ENCODE data around the gene GSTP1. TPM values are rescaled to one million over a fixed set of nuclear protein-coding genes. Genes with fewer than 3 reads are reported as not detected.
"Not testable (repeated sequence)": the region's sequence is repeated elsewhere in the genome, so short reads cannot be mapped to it uniquely, and the experiment has no call there.

The GSTP1 gene
- total and polyA plus RNA-seq, 2 donors (not counting 1 experiment from before 2014, with no cell fraction given), result 360 to 642 TPM

- no peaks in the 10 kb centered on the region for H3K27me3 ChIP-seq (ENCODE audit: control insufficient read depth, insufficient read depth, low read length)
- no peaks in the 10 kb centered on the region for H3K4me1 ChIP-seq (ENCODE audit: control insufficient read depth, extremely low read depth, insufficient read depth, low read length)
- H3K9me3 ChIP-seq (ENCODE audit: control insufficient read depth, insufficient read depth, low read depth, low read length), result no peaks in the 10 kb centered on the region
- no peak overlapping the region for H3K27ac ChIP-seq (ENCODE audit: insufficient read depth, low read length)
- H3K79me2 ChIP-seq (ENCODE audit: control insufficient read depth, insufficient read depth, low read length), result no peaks in the 10 kb centered on the region
- no peak overlapping the region for H3K4me3 ChIP-seq (replicated peaks in 1 of 4; ENCODE audit: control extremely low read depth in 1 of 4, insufficient read depth in 1 of 4, low read depth in 3 of 4, low read length in 4 of 4)
- no peak overlapping the region for H2AFZ ChIP-seq (ENCODE audit: low read length)
- H3K9ac ChIP-seq (ENCODE audit: insufficient read depth, low read length), result no peak overlapping the region
- H3K36me3 ChIP-seq (ENCODE audit: control insufficient read depth, insufficient read depth, low read length), result no peaks in the 10 kb centered on the region
- no peak for TF ChIP-seq EZH2 (IDR thresholded peaks at IDR 0.05; ENCODE audit: low read length, missing control alignments)
- TF ChIP-seq CTCF (conservative IDR thresholded peaks at IDR 0.05 in 1 of 2, IDR thresholded peaks at IDR 0.05 in 1 of 2; ENCODE audit: low read depth in 1 of 2, low read length in 2 of 2), result no peak
- no peak for DNase-seq (ENCODE audit: low read depth in 2 of 2)
- no peak overlapping the region for H3K4me2 ChIP-seq (ENCODE audit: extremely low read depth, insufficient read depth, low read length)
- H4K20me1 ChIP-seq (ENCODE audit: control insufficient read depth, extremely low read depth, insufficient read depth, low read length), result no peaks in the 10 kb centered on the region
Measured at GRCh38 chr11:67599149-67599548, 15.5 kb downstream of the GSTP1 start.

- no peak for DNase-seq (ENCODE audit: low read depth in 2 of 2)
- Histone ChIP-seq H3K4me2 (ENCODE audit: extremely low read depth, insufficient read depth, low read length) (no peak overlapping the region), H4K20me1 (ENCODE audit: control insufficient read depth, extremely low read depth, insufficient read depth, low read length) (no peaks in the 10 kb centered on the region), H3K9me3 (ENCODE audit: control insufficient read depth, insufficient read depth, low read depth, low read length) (no peaks in the 10 kb centered on the region), H3K4me1 (ENCODE audit: control insufficient read depth, extremely low read depth, insufficient read depth, low read length) (no peaks in the 10 kb centered on the region), H3K4me3 (replicated peaks in 1 of 4; ENCODE audit: control extremely low read depth in 1 of 4, insufficient read depth in 1 of 4, low read depth in 3 of 4, low read length in 4 of 4) (no peak overlapping the region), H3K36me3 (ENCODE audit: control insufficient read depth, insufficient read depth, low read length) (no peaks in the 10 kb centered on the region), H3K27ac (ENCODE audit: insufficient read depth, low read length) (no peak overlapping the region), H3K9ac (ENCODE audit: insufficient read depth, low read length) (no peak overlapping the region), H3K27me3 (ENCODE audit: control insufficient read depth, insufficient read depth, low read length) (no peaks in the 10 kb centered on the region), H2AFZ (ENCODE audit: low read length) (no peak overlapping the region), H3K79me2 (ENCODE audit: control insufficient read depth, insufficient read depth, low read length) (no peaks in the 10 kb centered on the region)
- no peak for TF ChIP-seq EZH2 (IDR thresholded peaks at IDR 0.05; ENCODE audit: low read length, missing control alignments)
- TF ChIP-seq CTCF (conservative IDR thresholded peaks at IDR 0.05 in 1 of 2, IDR thresholded peaks at IDR 0.05 in 1 of 2; ENCODE audit: low read depth in 1 of 2, low read length in 2 of 2), result no peak
Measured at GRCh38 chr11:67600324-67601029, 16.9 kb downstream of the GSTP1 start.

- Histone ChIP-seq H3K27ac (ENCODE audit: insufficient read depth, low read length) (no peak overlapping the region), H3K79me2 (ENCODE audit: control insufficient read depth, insufficient read depth, low read length) (no peaks in the 10 kb centered on the region), H3K9ac (ENCODE audit: insufficient read depth, low read length) (no peak overlapping the region), H3K36me3 (ENCODE audit: control insufficient read depth, insufficient read depth, low read length) (no peaks in the 10 kb centered on the region), H3K4me1 (ENCODE audit: control insufficient read depth, extremely low read depth, insufficient read depth, low read length) (peaks cover 5% of the 10 kb centered on the region), H3K4me3 (replicated peaks in 1 of 4; ENCODE audit: control extremely low read depth in 1 of 4, insufficient read depth in 1 of 4, low read depth in 3 of 4, low read length in 4 of 4) (no peak overlapping the region), H3K9me3 (ENCODE audit: control insufficient read depth, insufficient read depth, low read depth, low read length) (no peaks in the 10 kb centered on the region), H2AFZ (ENCODE audit: low read length) (no peak overlapping the region), H4K20me1 (ENCODE audit: control insufficient read depth, extremely low read depth, insufficient read depth, low read length) (no peaks in the 10 kb centered on the region), H3K27me3 (ENCODE audit: control insufficient read depth, insufficient read depth, low read length) (no peaks in the 10 kb centered on the region), H3K4me2 (ENCODE audit: extremely low read depth, insufficient read depth, low read length) (no peak overlapping the region)
- DNase-seq (ENCODE audit: low read depth in 2 of 2), result no peak
- TF ChIP-seq EZH2 (IDR thresholded peaks at IDR 0.05; ENCODE audit: low read length, missing control alignments) (no peak), CTCF (conservative IDR thresholded peaks at IDR 0.05 in 1 of 2, IDR thresholded peaks at IDR 0.05 in 1 of 2; ENCODE audit: low read depth in 1 of 2, low read length in 2 of 2) (no peak)
Measured at GRCh38 chr11:67601098-67601497, 17.5 kb downstream of the GSTP1 start.

- H3K27ac ChIP-seq (ENCODE audit: insufficient read depth, low read length); H3K27me3 ChIP-seq (ENCODE audit: control insufficient read depth, insufficient read depth, low read length); H4K20me1 ChIP-seq (ENCODE audit: control insufficient read depth, extremely low read depth, insufficient read depth, low read length); H2AFZ ChIP-seq (ENCODE audit: low read length); H3K9me3 ChIP-seq (ENCODE audit: control insufficient read depth, insufficient read depth, low read depth, low read length); DNase-seq (ENCODE audit: low read depth in 2 of 2); H3K4me2 ChIP-seq (ENCODE audit: extremely low read depth, insufficient read depth, low read length); H3K36me3 ChIP-seq (ENCODE audit: control insufficient read depth, insufficient read depth, low read length); H3K9ac ChIP-seq (ENCODE audit: insufficient read depth, low read length); H3K4me3 ChIP-seq (replicated peaks in 1 of 4; ENCODE audit: control extremely low read depth in 1 of 4, insufficient read depth in 1 of 4, low read depth in 3 of 4, low read length in 4 of 4); H3K79me2 ChIP-seq (ENCODE audit: control insufficient read depth, insufficient read depth, low read length): not testable (repeated sequence)
- H3K4me1 ChIP-seq (ENCODE audit: control insufficient read depth, extremely low read depth, insufficient read depth, low read length), result peaks cover 12% of the 10 kb centered on the region
Measured at GRCh38 chr11:67604119-67604518, 20.5 kb downstream of the GSTP1 start.
